ENCODE data around the gene HSD3B1.

The HSD3B1 gene

DNA sequence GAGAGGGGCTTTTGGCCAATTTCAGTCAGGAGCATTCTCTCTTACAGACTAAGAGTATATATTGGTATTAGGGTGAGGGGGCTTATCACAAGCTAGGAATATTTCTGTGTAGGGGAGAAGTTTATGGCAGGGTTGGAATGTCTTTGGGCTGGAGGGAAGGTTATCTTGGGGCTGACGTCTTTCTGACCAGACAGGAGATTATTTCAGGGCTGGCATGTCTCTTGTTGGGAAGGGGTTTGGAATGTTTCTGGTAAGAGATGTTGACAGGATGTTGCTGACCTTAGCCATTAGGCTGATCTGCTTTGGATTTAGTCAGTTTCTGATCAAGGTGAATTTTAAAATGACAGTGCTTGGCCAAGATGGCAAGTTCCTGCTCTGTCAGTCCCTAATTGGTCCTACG lies 17.8 kb upstream of the HSD3B1 start:
- no peak for DNase-seq (ENCODE audit: low read depth)
- no peak overlapping the region for H3K4me3 ChIP-seq (ENCODE audit: low read length)
- TF ChIP-seq, protein P1, sequence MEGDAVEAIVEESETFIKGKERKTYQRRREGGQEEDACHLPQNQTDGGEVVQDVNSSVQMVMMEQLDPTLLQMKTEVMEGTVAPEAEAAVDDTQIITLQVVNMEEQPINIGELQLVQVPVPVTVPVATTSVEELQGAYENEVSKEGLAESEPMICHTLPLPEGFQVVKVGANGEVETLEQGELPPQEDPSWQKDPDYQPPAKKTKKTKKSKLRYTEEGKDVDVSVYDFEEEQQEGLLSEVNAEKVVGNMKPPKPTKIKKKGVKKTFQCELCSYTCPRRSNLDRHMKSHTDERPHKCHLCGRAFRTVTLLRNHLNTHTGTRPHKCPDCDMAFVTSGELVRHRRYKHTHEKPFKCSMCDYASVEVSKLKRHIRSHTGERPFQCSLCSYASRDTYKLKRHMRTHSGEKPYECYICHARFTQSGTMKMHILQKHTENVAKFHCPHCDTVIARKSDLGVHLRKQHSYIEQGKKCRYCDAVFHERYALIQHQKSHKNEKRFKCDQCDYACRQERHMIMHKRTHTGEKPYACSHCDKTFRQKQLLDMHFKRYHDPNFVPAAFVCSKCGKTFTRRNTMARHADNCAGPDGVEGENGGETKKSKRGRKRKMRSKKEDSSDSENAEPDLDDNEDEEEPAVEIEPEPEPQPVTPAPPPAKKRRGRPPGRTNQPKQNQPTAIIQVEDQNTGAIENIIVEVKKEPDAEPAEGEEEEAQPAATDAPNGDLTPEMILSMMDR (IDR thresholded peaks at IDR 0.05; ENCODE audit: insufficient read depth, low read depth, low read length, missing control alignments) = no peak

DNA sequence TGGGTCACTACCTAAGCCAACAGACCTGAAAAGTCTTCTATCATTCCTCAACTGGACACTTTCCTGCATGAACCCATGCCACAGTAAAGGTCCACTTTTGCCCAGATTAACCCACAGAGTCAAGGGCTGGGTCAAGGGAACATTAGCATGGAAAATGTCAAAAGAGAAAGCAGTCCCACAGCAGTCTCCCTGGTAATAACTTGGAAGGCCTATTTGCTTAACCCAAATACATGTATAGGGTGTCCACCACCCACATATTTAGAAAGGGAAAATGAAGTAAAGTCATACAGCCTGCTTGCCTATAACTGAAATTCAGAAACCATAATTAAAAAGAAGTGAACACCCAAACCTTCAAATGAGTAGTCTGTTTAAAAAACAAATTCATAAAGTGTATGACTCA lies 16.1 kb upstream of the HSD3B1 start:
- DNase-seq (ENCODE audit: low read depth) = no peak
- TF ChIP-seq, protein P1 (IDR thresholded peaks at IDR 0.05; ENCODE audit: insufficient read depth, low read depth, low read length, missing control alignments) = no peak
- no peak overlapping the region for H3K4me3 ChIP-seq (ENCODE audit: low read length)

DNA sequence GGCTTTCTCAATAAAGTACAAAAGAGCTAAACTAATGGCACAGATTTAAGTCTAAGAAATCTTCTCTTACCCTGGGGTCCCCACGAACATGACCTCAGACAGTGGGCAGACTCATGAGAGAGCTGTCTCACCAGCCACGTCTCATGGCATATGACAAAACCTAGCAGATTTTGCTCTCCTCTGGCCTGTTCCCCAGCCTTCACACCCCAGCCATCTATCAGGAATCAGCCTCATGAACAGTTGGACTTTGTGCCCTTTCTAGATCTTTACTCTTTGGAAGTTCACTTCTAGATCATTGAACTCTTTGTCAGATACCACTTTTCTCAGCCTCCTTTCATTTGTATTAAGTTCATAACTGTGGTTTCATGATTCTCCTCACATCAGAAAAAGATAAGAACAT lies 14.2 kb upstream of the HSD3B1 start:
- no peak overlapping the region for H3K4me3 ChIP-seq (ENCODE audit: low read length)
- DNase-seq (ENCODE audit: low read depth) = no peak
- TF ChIP-seq, protein P1 (IDR thresholded peaks at IDR 0.05; ENCODE audit: insufficient read depth, low read depth, low read length, missing control alignments) = no peak

DNA sequence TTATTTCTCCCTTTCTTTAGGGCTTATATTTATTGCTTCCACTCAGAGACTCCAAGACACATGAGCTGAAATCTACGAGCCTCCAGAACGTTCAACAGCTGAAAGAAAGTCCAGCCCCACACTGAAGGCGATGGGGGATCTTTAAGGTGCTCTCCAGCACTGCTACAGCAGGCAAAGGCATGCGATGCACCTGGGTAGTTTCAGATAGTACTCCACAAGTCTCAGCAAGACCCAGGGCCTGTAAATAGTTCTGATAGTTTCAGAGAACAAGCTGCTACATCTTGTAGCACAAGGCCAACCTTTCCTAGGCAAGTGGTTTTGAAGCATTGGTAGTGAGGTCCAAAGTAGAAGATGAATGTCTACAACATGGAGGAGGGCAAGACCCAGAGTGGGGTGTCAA lies 2.2 kb upstream of the HSD3B1 start:
- no peak overlapping the region for H3K4me3 ChIP-seq (ENCODE audit: low read length)
- TF ChIP-seq, protein P1 (IDR thresholded peaks at IDR 0.05; ENCODE audit: insufficient read depth, low read depth, low read length, missing control alignments) = no peak
- DNase-seq (ENCODE audit: low read depth) = peak; percentile 34

DNA sequence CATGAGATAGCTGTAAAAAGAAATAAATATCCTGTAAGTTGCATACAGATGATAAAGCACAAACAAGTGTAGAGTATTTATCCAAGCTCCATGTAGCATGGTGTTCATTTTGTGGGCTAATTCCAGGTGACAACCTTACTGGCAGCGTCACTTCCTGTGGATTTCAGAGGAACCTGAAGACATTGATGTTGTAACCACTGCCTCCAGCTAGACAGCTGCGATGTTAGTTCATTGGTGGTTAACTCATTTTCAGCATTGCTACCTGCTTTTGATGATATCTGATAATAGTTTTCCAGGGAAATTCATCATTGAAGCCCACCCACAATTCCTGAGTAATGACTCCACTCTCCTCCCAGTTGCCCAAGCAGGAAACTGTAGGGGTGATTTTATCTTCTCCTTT lies 3.0 kb downstream of the HSD3B1 start:
- no peak overlapping the region for H3K4me3 ChIP-seq (ENCODE audit: low read length)
- TF ChIP-seq, protein P1 (IDR thresholded peaks at IDR 0.05; ENCODE audit: insufficient read depth, low read depth, low read length, missing control alignments) = no peak
- peak; percentile 45 for DNase-seq (ENCODE audit: low read depth)

DNA sequence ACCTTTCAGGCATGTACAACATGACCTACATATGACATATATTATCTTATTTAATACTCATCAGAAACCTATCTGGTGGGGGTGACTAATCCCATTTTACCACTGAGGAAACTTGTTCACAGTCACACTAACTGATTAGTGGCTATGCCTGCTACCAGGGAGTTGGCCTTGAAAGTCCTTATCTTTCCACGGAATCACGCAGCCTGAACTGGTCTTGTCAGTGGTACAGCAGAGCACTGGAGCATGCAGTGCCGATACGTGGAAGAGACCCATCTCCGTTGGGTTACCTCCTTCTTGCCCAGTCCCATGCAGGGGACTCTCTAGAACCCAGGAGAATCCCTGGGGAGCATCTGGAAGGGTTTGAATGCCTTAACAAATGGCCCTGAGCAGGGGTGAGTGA lies 8.2 kb downstream of the HSD3B1 start:
- TF ChIP-seq, protein P1 (IDR thresholded peaks at IDR 0.05; ENCODE audit: insufficient read depth, low read depth, low read length, missing control alignments) = no peak
- no peak for DNase-seq (ENCODE audit: low read depth)
- no peak overlapping the region for H3K4me3 ChIP-seq (ENCODE audit: low read length)

DNA sequence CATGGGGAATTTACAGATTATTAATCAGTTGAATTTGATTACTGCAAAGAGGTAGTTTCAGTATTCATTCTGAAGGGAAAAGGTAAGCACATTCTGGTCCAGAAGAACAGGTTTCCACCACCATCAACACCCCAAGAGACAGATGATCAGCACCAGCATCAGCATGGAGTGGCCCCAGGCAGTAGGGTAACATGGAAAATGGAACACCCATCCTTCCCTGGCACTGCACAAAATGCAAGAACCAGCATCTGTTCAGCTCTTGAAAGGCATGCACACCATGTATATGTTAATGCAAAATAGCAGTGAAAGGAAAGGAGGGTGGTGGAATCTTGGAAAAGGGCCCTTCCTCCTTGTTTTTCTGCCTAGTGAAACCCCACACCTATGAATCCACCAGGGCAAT lies 9.2 kb downstream of the HSD3B1 start:
- TF ChIP-seq, protein P1 (IDR thresholded peaks at IDR 0.05; ENCODE audit: insufficient read depth, low read depth, low read length, missing control alignments) = no peak

More for the DNA sequence above, 9.2 kb downstream of the HSD3B1 start:
- no peak overlapping the region for H3K4me3 ChIP-seq (ENCODE audit: low read length)
- no peak for DNase-seq (ENCODE audit: low read depth)

All from epithelial cell of esophagus (primary cell).